Ramos (cell line): ENCODE results near the gene PKD2L2.

Source experiments
- in situ Hi-C: fragments of 300-500 bp; cut with MboI; formaldehyde crosslinking; loops from one replicate; pipeline ENCODE4 v1.14.3; 2022; ENCODE audit warnings: low sequenced_read_pairs; ENCODE audit not compliant: unreplicated experiment

The PKD2L2 gene

GRCh38 chr5:137880313-137880712, 8.9 kb upstream of the PKD2L2 start:
- in situ Hi-C loops = no loop called here

- in situ Hi-C loops = no loop called here
These were observed 1.4 kb upstream of the PKD2L2 start for GRCh38 chr5:137887831-137888230.

- in situ Hi-C loops = no loop called here
These were observed 793 bp upstream of the PKD2L2 start for GRCh38 chr5:137888466-137888862.

GRCh38 chr5:137890845-137891244, 1.6 kb downstream of the PKD2L2 start:
- in situ Hi-C loops = no loop called here

- in situ Hi-C loops = no loop called here
These were observed 2.6 kb downstream of the PKD2L2 start for GRCh38 chr5:137891849-137892248.

- in situ Hi-C loops = no loop called here
These were observed 5.3 kb downstream of the PKD2L2 start for GRCh38 chr5:137894586-137894985.

- in situ Hi-C loops = no loop called here
These were observed 7.3 kb downstream of the PKD2L2 start for GRCh38 chr5:137896560-137896959.

- in situ Hi-C loops = no loop called here
These were observed 10.2 kb downstream of the PKD2L2 start for GRCh38 chr5:137899493-137899892.

GRCh38 chr5:137901011-137901817, 12.0 kb downstream of the PKD2L2 start:
- in situ Hi-C loops = no loop called here

- in situ Hi-C loops = no loop called here
These were observed 13.3 kb downstream of the PKD2L2 start for GRCh38 chr5:137902408-137903133.

- in situ Hi-C loops = no loop called here
These were observed 25.5 kb downstream of the PKD2L2 start for GRCh38 chr5:137914758-137915157.

GRCh38 chr5:137916923-137917322, 27.7 kb downstream of the PKD2L2 start:
- in situ Hi-C loops = no loop called here

- in situ Hi-C loops = no loop called here
These were observed 32.7 kb downstream of the PKD2L2 start for GRCh38 chr5:137921931-137922330.

GRCh38 chr5:137923856-137924255, 34.6 kb downstream of the PKD2L2 start:
- in situ Hi-C loops = no loop called here

- in situ Hi-C loops = no loop called here
These were observed 43.5 kb downstream of the PKD2L2 start for GRCh38 chr5:137932800-137933199.

GRCh38 chr5:137933491-137933911, 44.2 kb downstream of the PKD2L2 start:
- in situ Hi-C loops = no loop called here

- in situ Hi-C loops = no loop called here
These were observed 45.9 kb downstream of the PKD2L2 start for GRCh38 chr5:137935190-137935589.

GRCh38 chr5:137935694-137936093, 46.4 kb downstream of the PKD2L2 start:
- in situ Hi-C loops = no loop called here

- in situ Hi-C loops = no loop called here
These were observed 48.9 kb downstream of the PKD2L2 start for GRCh38 chr5:137937994-137938750.

- in situ Hi-C loops = no loop called here
These were observed 49.5 kb downstream of the PKD2L2 start for GRCh38 chr5:137938751-137939143.

GRCh38 chr5:137939331-137939730, 50.1 kb downstream of the PKD2L2 start:
- in situ Hi-C loops = no loop called here
